GM12874 (cell line): ENCODE results near the gene SRGAP3.

Experiments
- TF ChIP-seq, protein P1 (sequence below): IDR thresholded peaks from 2 replicates; pipeline ENCODE4 v1.5.1; 2011; ENCODE audit warnings: low read depth, mild to moderate bottlenecking, control low read depth, low read length, moderate library complexity; ENCODE audit not compliant: insufficient read depth

SRGAP3 gene

DNA sequence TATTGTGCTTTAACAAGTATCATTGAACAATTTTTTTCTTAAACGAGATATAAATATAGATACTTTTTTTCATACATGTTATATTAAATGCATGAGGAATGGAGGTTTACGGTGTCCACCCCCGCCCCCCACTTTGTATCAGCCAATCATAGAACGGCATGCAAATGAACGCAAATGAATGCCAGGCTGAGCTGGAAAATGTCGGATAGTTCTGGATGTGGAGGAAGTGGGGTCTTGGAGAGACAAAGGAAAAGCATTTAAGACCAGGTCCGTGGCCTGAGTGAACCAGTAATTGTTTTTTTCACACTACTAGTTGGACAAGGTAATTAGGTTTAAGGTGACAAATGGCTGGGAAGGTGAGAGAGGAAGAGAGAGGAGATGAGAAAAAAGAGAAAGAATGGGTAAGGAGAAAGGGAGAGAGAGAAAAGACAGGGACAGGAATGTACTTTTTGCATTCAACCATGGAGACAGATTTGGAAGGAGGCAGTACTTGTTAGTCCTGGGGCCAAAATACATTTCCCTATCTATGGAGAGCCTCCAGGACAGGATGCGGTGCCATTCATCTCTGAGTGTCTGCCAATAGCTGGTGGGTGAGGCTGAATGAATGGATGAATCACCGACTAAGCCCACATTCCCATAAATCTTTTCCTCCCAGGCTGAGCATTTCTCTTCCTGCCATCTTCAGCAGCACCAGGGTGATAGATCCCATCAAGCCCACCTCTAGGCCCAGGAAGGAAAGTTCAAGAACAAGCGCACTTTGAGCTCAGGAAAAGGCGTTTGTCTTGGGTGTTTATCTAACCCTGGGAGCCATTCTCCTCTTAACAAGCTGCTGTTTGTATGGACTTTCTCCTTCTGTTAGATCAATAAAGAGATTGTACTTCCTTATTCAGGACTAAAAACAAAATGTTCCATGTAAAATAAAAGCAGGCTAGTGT is 284.7 kb downstream of the SRGAP3 start:
- TF ChIP-seq, protein P1, sequence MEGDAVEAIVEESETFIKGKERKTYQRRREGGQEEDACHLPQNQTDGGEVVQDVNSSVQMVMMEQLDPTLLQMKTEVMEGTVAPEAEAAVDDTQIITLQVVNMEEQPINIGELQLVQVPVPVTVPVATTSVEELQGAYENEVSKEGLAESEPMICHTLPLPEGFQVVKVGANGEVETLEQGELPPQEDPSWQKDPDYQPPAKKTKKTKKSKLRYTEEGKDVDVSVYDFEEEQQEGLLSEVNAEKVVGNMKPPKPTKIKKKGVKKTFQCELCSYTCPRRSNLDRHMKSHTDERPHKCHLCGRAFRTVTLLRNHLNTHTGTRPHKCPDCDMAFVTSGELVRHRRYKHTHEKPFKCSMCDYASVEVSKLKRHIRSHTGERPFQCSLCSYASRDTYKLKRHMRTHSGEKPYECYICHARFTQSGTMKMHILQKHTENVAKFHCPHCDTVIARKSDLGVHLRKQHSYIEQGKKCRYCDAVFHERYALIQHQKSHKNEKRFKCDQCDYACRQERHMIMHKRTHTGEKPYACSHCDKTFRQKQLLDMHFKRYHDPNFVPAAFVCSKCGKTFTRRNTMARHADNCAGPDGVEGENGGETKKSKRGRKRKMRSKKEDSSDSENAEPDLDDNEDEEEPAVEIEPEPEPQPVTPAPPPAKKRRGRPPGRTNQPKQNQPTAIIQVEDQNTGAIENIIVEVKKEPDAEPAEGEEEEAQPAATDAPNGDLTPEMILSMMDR, result no peak

DNA sequence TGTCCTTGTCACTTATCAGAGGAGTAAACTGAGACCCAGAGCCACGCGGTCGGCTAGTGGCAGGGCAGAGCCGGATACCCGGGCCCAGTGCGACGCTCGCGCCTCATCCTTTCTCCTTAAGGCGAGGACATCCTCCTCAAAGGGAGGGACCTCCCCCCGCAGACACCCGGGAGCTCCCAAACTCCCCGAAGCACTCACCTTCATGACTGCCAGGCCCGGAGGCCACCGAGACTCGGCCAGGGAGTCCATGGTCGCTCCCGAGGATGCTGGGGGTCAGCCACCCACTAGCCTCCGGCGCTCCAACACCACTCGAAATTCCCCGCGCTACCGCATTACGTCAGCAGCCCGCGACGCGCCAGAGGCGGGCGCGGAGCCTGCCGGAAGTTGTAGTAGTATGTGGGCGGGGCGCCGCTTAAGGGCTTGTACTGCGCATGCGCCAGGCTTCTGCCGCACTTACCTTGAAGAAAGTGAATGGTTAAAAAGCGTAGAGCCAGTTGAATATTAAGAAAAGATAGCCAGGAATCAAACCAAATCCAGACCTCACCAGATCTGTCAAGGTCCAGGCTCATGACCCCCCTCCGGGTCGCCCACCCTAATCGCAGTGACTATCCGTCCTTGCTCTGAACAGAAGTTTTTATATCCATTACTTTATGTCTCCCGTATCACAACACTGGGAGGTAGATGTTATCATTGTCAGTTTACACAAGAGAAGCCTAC is 286.2 kb downstream of the SRGAP3 start, which contains the start of gene RAD18:
Gene RAD18 (minus strand): TSS at position 336 of the 717 bp plus-strand sequence. CDS start 87 bp downstream, at position 249.
- TF ChIP-seq, protein P1, result no peak

DNA sequence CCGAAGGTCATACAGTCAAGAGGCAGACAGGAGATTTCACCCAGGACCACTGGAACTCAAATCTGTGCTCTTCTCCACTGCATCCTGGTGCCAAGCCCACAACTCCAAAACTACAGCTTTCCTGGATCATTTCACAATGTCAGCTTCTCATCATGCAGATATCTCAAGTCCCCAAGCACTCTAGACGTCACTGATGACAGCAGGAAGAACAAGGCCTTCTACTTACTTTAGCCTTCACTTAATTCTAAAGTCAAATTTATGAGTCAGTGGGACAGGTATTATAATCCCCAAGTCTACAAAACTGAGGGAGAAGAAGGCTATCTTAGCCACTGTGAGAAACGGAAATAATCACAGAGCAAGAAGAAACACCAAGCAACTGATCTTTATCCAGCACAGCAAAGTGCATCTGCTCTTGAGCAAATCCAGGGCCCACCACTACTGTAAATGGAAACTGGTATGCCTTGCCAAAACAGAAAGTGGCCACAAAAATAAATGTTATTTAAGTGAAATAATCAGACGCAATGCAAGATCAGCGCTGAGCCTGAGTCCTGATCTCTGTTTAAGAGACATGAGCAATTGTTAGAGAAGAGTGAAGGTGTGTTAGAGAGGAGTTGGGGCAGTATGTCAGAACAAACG is 287.1 kb downstream of the SRGAP3 start:
- TF ChIP-seq, protein P1, result no peak

DNA sequence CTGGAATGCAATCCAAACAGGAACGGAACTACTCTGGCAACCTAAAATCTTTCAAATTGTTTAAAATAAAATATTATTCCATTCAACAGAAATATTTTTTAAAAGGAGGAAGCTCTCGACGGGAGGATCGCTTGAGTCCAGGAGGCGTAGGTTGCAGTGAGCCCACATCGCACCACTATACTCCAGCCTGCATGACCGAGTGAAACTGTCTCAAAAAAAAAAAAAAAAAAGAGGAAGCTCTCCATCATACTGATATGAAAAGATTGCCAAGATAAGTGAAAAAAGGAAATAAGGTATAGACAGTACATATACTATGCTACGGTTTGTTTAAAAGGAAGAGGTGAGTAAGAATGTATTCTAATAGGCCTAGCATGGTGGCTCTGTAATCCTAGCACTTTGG is 289.8 kb downstream of the SRGAP3 start:
- TF ChIP-seq, protein P1, result no peak

DNA sequence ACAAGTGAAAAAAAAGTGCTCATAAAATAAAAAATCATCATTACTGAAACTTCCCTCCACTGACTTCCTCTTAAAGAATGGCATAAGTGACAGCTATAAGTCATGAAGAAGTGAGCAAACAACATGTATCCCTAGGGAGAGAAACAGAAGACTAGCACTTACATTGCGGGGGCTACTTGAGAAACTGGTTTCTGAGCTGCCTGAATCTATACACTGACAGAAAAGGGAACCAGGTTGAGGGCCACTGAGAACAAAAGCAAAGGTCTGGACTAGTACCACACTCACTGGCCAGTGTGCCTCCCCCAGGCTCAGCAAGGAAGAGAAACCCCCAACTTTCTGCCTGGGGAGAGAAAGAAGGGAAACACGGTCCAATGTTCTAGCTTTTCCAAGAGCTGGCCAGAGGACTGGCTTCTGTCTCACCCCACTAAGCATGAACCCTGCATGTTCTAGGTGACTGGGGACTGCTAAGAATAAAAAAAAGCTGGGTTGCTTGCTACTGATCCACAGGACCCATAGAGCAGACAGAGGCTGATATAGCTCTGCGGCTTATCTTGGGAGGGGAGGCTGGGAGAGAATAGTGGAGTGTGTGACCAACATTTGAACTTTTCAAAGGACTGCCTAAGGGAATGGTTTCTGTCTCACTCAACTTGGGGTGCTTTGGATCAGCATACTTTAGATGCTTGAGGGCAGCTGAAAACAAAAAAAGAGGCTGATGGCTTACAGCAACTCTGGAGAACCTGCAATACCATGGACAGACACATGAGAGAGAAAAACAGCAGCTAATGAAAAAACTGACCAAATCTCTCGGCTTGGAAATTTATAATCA is 294.3 kb downstream of the SRGAP3 start:
- TF ChIP-seq, protein P1, result no peak

DNA sequence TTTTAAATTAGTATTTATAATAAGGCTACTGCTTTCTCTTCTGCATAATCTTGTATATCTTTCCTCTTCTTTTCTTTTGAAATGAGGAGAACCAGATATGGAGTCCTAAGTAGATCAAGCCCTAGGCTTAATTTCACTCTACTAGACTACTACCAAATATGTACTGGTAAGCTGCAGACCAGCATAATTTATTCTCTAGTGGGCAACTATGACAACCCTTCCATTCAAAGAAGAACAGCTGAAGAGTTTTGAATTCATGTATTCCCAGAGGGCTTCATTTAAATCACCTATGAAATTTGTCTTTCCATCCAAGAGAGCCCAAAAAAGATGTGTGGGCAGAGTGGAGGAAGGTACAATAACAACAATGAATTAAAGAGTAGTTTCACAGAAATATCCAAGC is 296.1 kb downstream of the SRGAP3 start:
- TF ChIP-seq, protein P1, result no peak
